HG02885 (cell line): ENCODE data around the gene FTO.
"Not testable (repeated sequence)": the region's sequence is repeated elsewhere in the genome, so short reads cannot be mapped to it uniquely, and the experiment has no call there.

Experiments
- ATAC-seq: cut with Tn5 transposase; IDR thresholded peaks from one replicate; pipeline ENCODE4 v1.9.1; 2021; ENCODE audit warnings: mild to moderate bottlenecking; ENCODE audit not compliant: unreplicated experiment, poor library complexity

The FTO gene

GRCh38 chr16:53890877-53891276 is 186.9 kb downstream of the FTO start:
- not testable (repeated sequence) for ATAC-seq

- ATAC-seq: no peak
Observed at GRCh38 chr16:53891409-53892139, 187.6 kb downstream of the FTO start.

- no peak for ATAC-seq
Observed at GRCh38 chr16:53892155-53892554, 188.2 kb downstream of the FTO start.

- no peak for ATAC-seq
Observed at GRCh38 chr16:53893731-53894435, 189.9 kb downstream of the FTO start.

- ATAC-seq: no peak
Observed at GRCh38 chr16:53894686-53895085, 190.7 kb downstream of the FTO start.

GRCh38 chr16:53895433-53895832 is 191.5 kb downstream of the FTO start:
- no peak for ATAC-seq

GRCh38 chr16:53895851-53896250 is 191.9 kb downstream of the FTO start:
- no peak for ATAC-seq

GRCh38 chr16:53896722-53897121 is 192.8 kb downstream of the FTO start:
- no peak for ATAC-seq

- ATAC-seq: no peak
Observed at GRCh38 chr16:53898993-53899392, 195.0 kb downstream of the FTO start.

GRCh38 chr16:53899431-53899830 is 195.5 kb downstream of the FTO start:
- no peak for ATAC-seq

- no peak for ATAC-seq
Observed at GRCh38 chr16:53900667-53901066, 196.7 kb downstream of the FTO start.

GRCh38 chr16:53901408-53901807 is 197.5 kb downstream of the FTO start:
- no peak for ATAC-seq

GRCh38 chr16:53904533-53904932 is 200.6 kb downstream of the FTO start:
- no peak for ATAC-seq

GRCh38 chr16:53905028-53905427 is 201.1 kb downstream of the FTO start:
- no peak for ATAC-seq

- ATAC-seq: no peak
Observed at GRCh38 chr16:53908731-53909130, 204.8 kb downstream of the FTO start.

- ATAC-seq: no peak
Observed at GRCh38 chr16:53910990-53911389, 207.0 kb downstream of the FTO start.

GRCh38 chr16:53911513-53911912 is 207.6 kb downstream of the FTO start:
- ATAC-seq: no peak

GRCh38 chr16:53912155-53912554 is 208.2 kb downstream of the FTO start:
- no peak for ATAC-seq

GRCh38 chr16:53913099-53913870 is 209.3 kb downstream of the FTO start:
- ATAC-seq: no peak

- no peak for ATAC-seq
Observed at GRCh38 chr16:53913920-53914319, 210.0 kb downstream of the FTO start.

GRCh38 chr16:53914736-53915135 is 210.8 kb downstream of the FTO start:
- ATAC-seq: no peak
